K562 (cell line): ENCODE data around the gene IGF1R. TPM values are rescaled to one million over a fixed set of nuclear protein-coding genes. Genes with fewer than 3 reads are reported as not detected.

Experiments used
- ATAC-seq: fragments of 200-7000 bp; cut with Tn5 transposase; 3 replicates; pipeline ENCODE4 v1.9.1; 2020; ENCODE audit warnings: moderate library complexity
- BruUV-seq: library from RNA; stranded (reverse); fragments of 400-500 nt; replicated peaks from 2 replicates; lab custom pipeline; 2021; lab: Mats Ljungman, UMichigan
- CTCF ChIA-PET: fragments of 300-600 bp; formaldehyde crosslinking; extraction: SDS; loops from one replicate; lab custom pipeline; 2021; ENCODE audit warnings: low intra/inter-chr PET ratio; lab: Yijun Ruan, JAX
- POLR2A ChIA-PET: fragments of 300-600, 350-650 bp; sonication (Branson Sonifier 250); formaldehyde crosslinking; extraction: SDS; loops from one replicate; lab custom pipeline; 2021; ENCODE audit warnings: antibody characterized with exemption, inconsistent platforms; lab: Yijun Ruan, JAX
- DNase-seq, 4 experiments: peaks; one replicate each; pipeline versions ENCODE4 v3.0.0 to v3.0.0-alpha.2; 2011 to 2018; ENCODE audit warnings: low spot score in 3 of 4, mixed read lengths in 3 of 4; ENCODE audit errors: extremely low read depth in 1 of 4
- FAIRE-seq: peaks from 2 replicates; lab custom pipeline; 2011; peaks lifted over from hg19 to GRCh38; lab: Jason Lieb, UNC
- H2AFZ ChIP-seq: 2 replicates; pipeline ENCODE4 v1.6.0; 2011; ENCODE audit warnings: low read depth, low read length, control low read depth, inconsistent platforms
- H3K27ac ChIP-seq: fragments of 200-600 bp; 3 replicates; pipeline ENCODE4 v1.8.0; 2011; ENCODE audit warnings: low read depth, mild to moderate bottlenecking, control low read depth, inconsistent platforms, low read length, moderate library complexity, mixed read lengths; ENCODE audit errors: extremely low read depth
- H3K27me3 ChIP-seq, 2 experiments: fragments of 300-600 bp in 1 of 2; 2 replicates in 1 of 2; 3 replicates in 1 of 2; pipeline versions ENCODE4 v1.6.0 to v1.8.0; 2011; ENCODE audit warnings: inconsistent platforms in 2 of 2, low read length in 2 of 2, mild to moderate bottlenecking in 1 of 2, mixed read lengths in 1 of 2, moderate library complexity in 1 of 2; ENCODE audit not compliant: control insufficient read depth in 2 of 2, insufficient read depth in 2 of 2
- H3K36me3 ChIP-seq: fragments of 300-600 bp; 3 replicates; pipeline ENCODE4 v1.8.0; 2011; ENCODE audit warnings: mild to moderate bottlenecking, low read length, inconsistent platforms; ENCODE audit not compliant: control insufficient read depth, insufficient read depth
- H3K4me1 ChIP-seq, 2 experiments: fragments of 200-600 bp in 1 of 2; replicated peaks in 1 of 2; 2 replicates in 1 of 2; 3 replicates in 1 of 2; pipeline versions ENCODE4 v1.5.1 to v1.8.0; 2011; ENCODE audit warnings: inconsistent platforms in 2 of 2, low read length in 2 of 2, mild to moderate bottlenecking in 1 of 2, mixed read lengths in 1 of 2, moderate library complexity in 1 of 2; ENCODE audit not compliant: control insufficient read depth in 2 of 2, insufficient read depth in 2 of 2
- H3K4me2 ChIP-seq: 2 replicates; pipeline ENCODE4 v1.6.1; 2011; ENCODE audit warnings: low read length, control low read depth, inconsistent platforms, mixed read lengths; ENCODE audit not compliant: insufficient read depth
- H3K4me3 ChIP-seq: fragments of 200-600 bp; sonication (generic), shearing (Covaris generic); 2 replicates; pipeline ENCODE4 v1.5.1; 2016; ENCODE audit warnings: control low read depth, inconsistent platforms
- H3K79me2 ChIP-seq: fragments of 200-600 bp; 3 replicates; pipeline ENCODE4 v1.8.0; 2011; ENCODE audit warnings: low read length, inconsistent platforms; ENCODE audit not compliant: control insufficient read depth, insufficient read depth
- H3K9ac ChIP-seq, 2 experiments: 2 replicates each; pipeline versions ENCODE4 v1.6.0 to v1.6.1; 2011; ENCODE audit warnings: low read depth in 2 of 2, low read length in 2 of 2, control low read depth in 1 of 2, inconsistent platforms in 1 of 2, mild to moderate bottlenecking in 1 of 2, mixed read lengths in 1 of 2; ENCODE audit not compliant: insufficient read depth in 1 of 2
- H3K9me1 ChIP-seq: one replicate; pipeline ENCODE4 v1.6.0; 2011; ENCODE audit warnings: inconsistent platforms, mild to moderate bottlenecking, low read length, moderate library complexity; ENCODE audit not compliant: control insufficient read depth, insufficient read depth
- H3K9me3 ChIP-seq: replicated peaks from 2 replicates; pipeline ENCODE4 v1.5.1; 2011; ENCODE audit warnings: low read depth, low read length, inconsistent platforms; ENCODE audit not compliant: control insufficient read depth, insufficient read depth
- H4K20me1 ChIP-seq: replicated peaks from 2 replicates; pipeline ENCODE4 v1.6.1; 2011; ENCODE audit warnings: low read length, inconsistent platforms, mixed read lengths; ENCODE audit not compliant: control insufficient read depth, insufficient read depth
- CBX5 ChIP-seq: IDR thresholded peaks from 2 replicates; pipeline ENCODE4 v1.6.1; 2014; ENCODE audit warnings: low read depth, borderline replicate concordance
- GATA2 ChIP-seq: sonication (generic); formaldehyde crosslinking; IDR thresholded peaks from 2 replicates; pipeline ENCODE4 v1.4.0; 2020; ENCODE audit warnings: mild to moderate bottlenecking, missing genetic modification reagents
- NFIC ChIP-seq: fragments of 450-650 bp; IDR thresholded peaks from 2 replicates; pipeline ENCODE4 v1.6.1; 2017; ENCODE audit warnings: mild to moderate bottlenecking, inconsistent platforms
- RCOR1 ChIP-seq, 2 experiments: IDR thresholded peaks; 2 replicates each; pipeline ENCODE4 v1.6.1; 2012; ENCODE audit warnings: low read depth in 2 of 2, low read length in 2 of 2, borderline replicate concordance in 1 of 2, improper control_type of control experiment in 1 of 2
- TBL1XR1 ChIP-seq, 2 experiments: IDR thresholded peaks; 2 replicates each; pipeline ENCODE4 v1.6.1; 2012; ENCODE audit warnings: improper control_type of control experiment in 2 of 2, low read length in 2 of 2, mild to moderate bottlenecking in 1 of 2
- TOE1 ChIP-seq, 2 experiments: fragments of 450-650 bp in 1 of 2; sonication (generic) in 1 of 2; formaldehyde crosslinking in 1 of 2; IDR thresholded peaks; 2 replicates each; pipeline versions ENCODE4 v1.7.1 to v1.8.0; 2016 to 2022; ENCODE audit warnings: borderline replicate concordance in 2 of 2, mild to moderate bottlenecking in 2 of 2, antibody characterized with exemption in 1 of 2, inconsistent platforms in 1 of 2, low read depth in 1 of 2, missing genetic modification reagents in 1 of 2, moderate library complexity in 1 of 2
- TSC22D4 ChIP-seq: fragments of 450-650 bp; IDR thresholded peaks from 2 replicates; pipeline ENCODE4 v1.6.1; 2016; ENCODE audit warnings: missing genetic modification characterization, missing biosample characterization, control low read depth
- XRCC3 ChIP-seq: fragments of 450-650 bp; IDR thresholded peaks from 2 replicates; pipeline ENCODE4 v1.6.1; 2017; ENCODE audit warnings: mild to moderate bottlenecking, moderate library complexity
- YBX1 ChIP-seq: fragments of 450-650 bp; IDR thresholded peaks from 2 replicates; pipeline ENCODE4 v1.7.1; 2016; ENCODE audit warnings: mild to moderate bottlenecking
- ZNF3 ChIP-seq: fragments of 250-450 bp; sonication (Bioruptor Pico); IDR thresholded peaks from 2 replicates; pipeline ENCODE4 v1.5.0; 2021; ENCODE audit warnings: mild to moderate bottlenecking, moderate library complexity
- ZNF586 ChIP-seq: fragments of 450-650 bp; formaldehyde crosslinking; conservative IDR thresholded peaks from 2 replicates; pipeline ENCODE4 v1.4.0; 2020; ENCODE audit warnings: mild to moderate bottlenecking, moderate library complexity
- WGBS: fragments of 100-300 bp; shearing (Covaris generic); methylation state at CpG from one replicate; pipeline ENCODE4 v1.1.6; 2016; ENCODE audit warnings: low coverage, mixed read lengths; ENCODE audit not compliant: insufficient coverage; ENCODE audit errors: missing lambda C conversion rate; 5-methylcytosine and 5-hydroxymethylcytosine counted together
- in situ Hi-C: fragments of 300-500 bp; cut with MboI; formaldehyde crosslinking; loops from 4 replicates; pipeline ENCODE4 v1.15.0; 2018; ENCODE audit warnings: inconsistent platforms, mixed read lengths
- intact Hi-C: fragments of 100-400 bp; cut with micrococcal nuclease; formaldehyde crosslinking; loops from 2 replicates; pipeline ENCODE4 v1.14.2; 2022
- polyA plus RNA-seq, 8 experiments: library from polyadenylated mRNA; depleted of rRNA in 4 of 8; stranded (reverse) in 5 of 8; unstranded in 3 of 8; fragments of >200 nt; fragmentation: Nextera tagmentation in 2 of 8; fragmentation: Illumina TruSeq in 1 of 8; extraction: Ambion mirVana in 2 of 8; extraction: Trizol in 1 of 8; gene quantifications; 2 replicates each; pipeline versions ENCODE4 v1.2.1 to v1.2.3, GENCODE V29; 2011 to 2014; ENCODE audit warnings: inconsistent platforms in 1 of 8, missing spikeins in 1 of 8
- total RNA-seq, 7 experiments: library from RNA; depleted of rRNA in 6 of 7; stranded (reverse); fragments of >200 nt in 6 of 7; fragmentation: Illumina TruSeq in 2 of 7; extraction: Trizol in 2 of 7; gene quantifications; 2 replicates each; pipeline versions ENCODE4 v1.2.1 to v1.2.3, GENCODE V29; 2011 to 2021; ENCODE audit warnings: low replicate concordance in 1 of 7
- TF ChIP-seq, protein P1 (sequence below): fragments of 250-450 bp; sonication (Bioruptor Pico); IDR thresholded peaks from 2 replicates; pipeline ENCODE4 v1.4.0; 2020; ENCODE audit warnings: borderline replicate concordance
- TF ChIP-seq, protein P2 (sequence below): fragments of 200-800 bp; sonication (Bioruptor generic); IDR thresholded peaks from 2 replicates; pipeline ENCODE4 v1.6.1; 2017; ENCODE audit warnings: missing genetic modification characterization, missing compliant biosample characterization
- TF ChIP-seq, protein P3 (sequence below): sonication (generic); formaldehyde crosslinking; IDR thresholded peaks from 2 replicates; pipeline ENCODE4 v1.8.0; 2022; ENCODE audit warnings: mild to moderate bottlenecking, missing genetic modification reagents, borderline replicate concordance
- TF ChIP-seq, protein P4 (sequence below): fragments of 450-650 bp; formaldehyde crosslinking; IDR thresholded peaks from 2 replicates; pipeline ENCODE4 v1.4.0; 2020; ENCODE audit warnings: mild to moderate bottlenecking

IGF1R gene
- total and polyA plus RNA-seq, 9 of the 15 experiments (the other 6 are each of a cell fraction or from before 2014, with no cell fraction given), result 0.35 to 8.0 (median 1.6) TPM

DNA sequence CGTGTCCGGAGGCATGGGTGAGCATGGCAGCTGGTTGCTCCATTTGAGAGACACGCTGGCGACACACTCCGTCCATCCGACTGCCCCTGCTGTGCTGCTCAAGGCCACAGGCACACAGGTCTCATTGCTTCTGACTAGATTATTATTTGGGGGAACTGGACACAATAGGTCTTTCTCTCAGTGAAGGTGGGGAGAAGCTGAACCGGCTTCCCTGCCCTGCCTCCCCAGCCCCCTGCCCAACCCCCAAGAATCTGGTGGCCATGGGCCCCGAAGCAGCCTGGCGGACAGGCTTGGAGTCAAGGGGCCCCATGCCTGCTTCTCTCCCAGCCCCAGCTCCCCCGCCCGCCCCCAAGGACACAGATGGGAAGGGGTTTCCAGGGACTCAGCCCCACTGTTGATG is 309.7 kb downstream of the IGF1R start:
- no peak for FAIRE-seq
- no peak for DNase-seq
- Histone ChIP-seq H3K4me1 (peaks cover 0 to 10% of the 10 kb centered on the region in 2 experiments; a peak in 2 of 5 replicates), H3K9me3 (no peaks in the 10 kb centered on the region), H3K79me2 (no peaks in the 10 kb centered on the region), H3K27ac (no peak overlapping the region), H3K9ac (no peak overlapping the region), H3K9me1 (no peaks in the 10 kb centered on the region), H2AFZ (no peak overlapping the region), H4K20me1 (no peaks in the 10 kb centered on the region; the same call in none of the 2 replicates), H3K4me2 (no peak overlapping the region), H3K4me3 (no peak overlapping the region), H3K36me3 (no peaks in the 10 kb centered on the region), H3K27me3 (peaks cover 19 to 62% of the 10 kb centered on the region in 2 experiments; a peak in 4 of 5 replicates)
- no TSS peak for BruUV-seq
- CTCF ChIA-PET, result no interaction called here
- POLR2A ChIA-PET, result no interaction called here
- WGBS, result 44% methylated on average over 5 of the region's 11 CpGs
- intact Hi-C loops, result no loop called here
- in situ Hi-C loops, result no loop called here
- no peak for ATAC-seq
- TF ChIP-seq ZNF3 (CRISPR knock-in tag), result no peak
- TF ChIP-seq TOE1 (IDR thresholded peaks at IDR 0.05; ENCODE audit: borderline replicate concordance), result no peak
- no peak for TF ChIP-seq TOE1 (CRISPR knock-in tag; IDR thresholded peaks at IDR 0.05; ENCODE audit: borderline replicate concordance, low read depth)
- TF ChIP-seq TSC22D4, result no peak
- TF ChIP-seq, protein P1, sequence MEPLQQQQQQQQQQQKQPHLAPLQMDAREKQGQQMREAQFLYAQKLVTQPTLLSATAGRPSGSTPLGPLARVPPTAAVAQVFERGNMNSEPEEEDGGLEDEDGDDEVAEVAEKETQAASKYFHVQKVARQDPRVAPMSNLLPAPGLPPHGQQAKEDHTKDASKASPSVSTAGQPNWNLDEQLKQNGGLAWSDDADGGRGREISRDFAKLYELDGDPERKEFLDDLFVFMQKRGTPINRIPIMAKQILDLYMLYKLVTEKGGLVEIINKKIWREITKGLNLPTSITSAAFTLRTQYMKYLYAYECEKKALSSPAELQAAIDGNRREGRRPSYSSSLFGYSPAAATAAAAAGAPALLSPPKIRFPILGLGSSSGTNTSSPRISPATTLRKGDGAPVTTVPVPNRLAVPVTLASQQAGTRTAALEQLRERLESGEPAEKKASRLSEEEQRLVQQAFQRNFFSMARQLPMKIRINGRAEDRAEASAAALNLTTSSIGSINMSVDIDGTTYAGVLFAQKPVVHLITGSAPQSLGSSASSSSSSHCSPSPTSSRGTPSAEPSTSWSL (CRISPR knock-in tag), result no peak
- TF ChIP-seq GATA2, result no peak
- no peak for TF ChIP-seq YBX1
- TF ChIP-seq TBL1XR1 (IDR thresholded peaks at IDR 0.05; ENCODE audit: low read length in 2 of 2), result no peak
- TF ChIP-seq, protein P2, sequence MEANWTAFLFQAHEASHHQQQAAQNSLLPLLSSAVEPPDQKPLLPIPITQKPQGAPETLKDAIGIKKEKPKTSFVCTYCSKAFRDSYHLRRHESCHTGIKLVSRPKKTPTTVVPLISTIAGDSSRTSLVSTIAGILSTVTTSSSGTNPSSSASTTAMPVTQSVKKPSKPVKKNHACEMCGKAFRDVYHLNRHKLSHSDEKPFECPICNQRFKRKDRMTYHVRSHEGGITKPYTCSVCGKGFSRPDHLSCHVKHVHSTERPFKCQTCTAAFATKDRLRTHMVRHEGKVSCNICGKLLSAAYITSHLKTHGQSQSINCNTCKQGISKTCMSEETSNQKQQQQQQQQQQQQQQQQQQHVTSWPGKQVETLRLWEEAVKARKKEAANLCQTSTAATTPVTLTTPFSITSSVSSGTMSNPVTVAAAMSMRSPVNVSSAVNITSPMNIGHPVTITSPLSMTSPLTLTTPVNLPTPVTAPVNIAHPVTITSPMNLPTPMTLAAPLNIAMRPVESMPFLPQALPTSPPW (CRISPR knock-in tag), result no peak
- no peak for TF ChIP-seq XRCC3
- no peak for TF ChIP-seq RCOR1 (IDR thresholded peaks at IDR 0.05; ENCODE audit: borderline replicate concordance in 1 of 2, low read depth in 2 of 2, low read length in 2 of 2)
- TF ChIP-seq, protein P3, sequence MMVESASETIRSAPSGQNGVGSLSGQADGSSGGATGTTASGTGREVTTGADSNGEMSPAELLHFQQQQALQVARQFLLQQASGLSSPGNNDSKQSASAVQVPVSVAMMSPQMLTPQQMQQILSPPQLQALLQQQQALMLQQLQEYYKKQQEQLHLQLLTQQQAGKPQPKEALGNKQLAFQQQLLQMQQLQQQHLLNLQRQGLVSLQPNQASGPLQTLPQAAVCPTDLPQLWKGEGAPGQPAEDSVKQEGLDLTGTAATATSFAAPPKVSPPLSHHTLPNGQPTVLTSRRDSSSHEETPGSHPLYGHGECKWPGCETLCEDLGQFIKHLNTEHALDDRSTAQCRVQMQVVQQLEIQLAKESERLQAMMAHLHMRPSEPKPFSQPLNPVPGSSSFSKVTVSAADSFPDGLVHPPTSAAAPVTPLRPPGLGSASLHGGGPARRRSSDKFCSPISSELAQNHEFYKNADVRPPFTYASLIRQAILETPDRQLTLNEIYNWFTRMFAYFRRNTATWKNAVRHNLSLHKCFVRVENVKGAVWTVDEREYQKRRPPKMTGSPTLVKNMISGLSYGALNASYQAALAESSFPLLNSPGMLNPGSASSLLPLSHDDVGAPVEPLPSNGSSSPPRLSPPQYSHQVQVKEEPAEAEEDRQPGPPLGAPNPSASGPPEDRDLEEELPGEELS (CRISPR knock-in tag), result no peak
- TF ChIP-seq, protein P4, sequence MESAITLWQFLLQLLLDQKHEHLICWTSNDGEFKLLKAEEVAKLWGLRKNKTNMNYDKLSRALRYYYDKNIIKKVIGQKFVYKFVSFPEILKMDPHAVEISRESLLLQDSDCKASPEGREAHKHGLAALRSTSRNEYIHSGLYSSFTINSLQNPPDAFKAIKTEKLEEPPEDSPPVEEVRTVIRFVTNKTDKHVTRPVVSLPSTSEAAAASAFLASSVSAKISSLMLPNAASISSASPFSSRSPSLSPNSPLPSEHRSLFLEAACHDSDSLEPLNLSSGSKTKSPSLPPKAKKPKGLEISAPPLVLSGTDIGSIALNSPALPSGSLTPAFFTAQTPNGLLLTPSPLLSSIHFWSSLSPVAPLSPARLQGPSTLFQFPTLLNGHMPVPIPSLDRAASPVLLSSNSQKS (CRISPR knock-in tag), result no peak
- no peak for TF ChIP-seq NFIC
- no peak for TF ChIP-seq ZNF586 (CRISPR knock-in tag)
- no peak for TF ChIP-seq CBX5
